ENCODE data around the gene CRCP. TPM values are rescaled to one million over a fixed set of nuclear protein-coding genes. Genes with fewer than 3 reads are reported as not detected.

The CRCP gene
- total RNA-seq, 1 donor from 2014 or later: 26.8 TPM

GRCh38 chr7:66088861-66089838, 25.5 kb upstream of the CRCP start:
- DNase-seq (ENCODE audit: low read depth): no peak
- no peak overlapping the region for H3K27ac Mint-ChIP-seq (ENCODE audit: unreplicated experiment)
- H3K9me3 Mint-ChIP-seq (ENCODE audit: unreplicated experiment): no peaks in the 10 kb centered on the region
- no peaks in the 10 kb centered on the region for H3K36me3 ChIP-seq (ENCODE audit: insufficient read depth, low read length)
- no peaks in the 10 kb centered on the region for H3K79me2 ChIP-seq (ENCODE audit: insufficient read depth, low read length)
- no peaks in the 10 kb centered on the region for H3K4me1 ChIP-seq (ENCODE audit: insufficient read depth, low read length)
- H3K4me2 ChIP-seq (ENCODE audit: low read length): no peak overlapping the region
- H4K20me1 ChIP-seq (ENCODE audit: insufficient read depth, low read length): no peaks in the 10 kb centered on the region
- no peaks in the 10 kb centered on the region for H3K9me3 ChIP-seq (ENCODE audit: insufficient read depth, low read depth, low read length)
- peaks cover 7% of the 10 kb centered on the region for H3K36me3 Mint-ChIP-seq (ENCODE audit: low read depth, unreplicated experiment)
- H3K9ac ChIP-seq (ENCODE audit: low read length): no peak overlapping the region
- no peak overlapping the region for H2AFZ ChIP-seq (ENCODE audit: low read depth, low read length)
- no peaks in the 10 kb centered on the region for H3K4me1 Mint-ChIP-seq (ENCODE audit: low read depth, unreplicated experiment)
- H3K4me3 ChIP-seq (ENCODE audit: insufficient read depth, low read depth, low read length): no peak overlapping the region
- H3K4me3 Mint-ChIP-seq (ENCODE audit: unreplicated experiment): no peak overlapping the region
- FAIRE-seq: no peak
- no peaks in the 10 kb centered on the region for H3K27me3 ChIP-seq (ENCODE audit: insufficient read depth, low read length)
- no peak overlapping the region for H3K27ac ChIP-seq (ENCODE audit: low read depth, low read length)
- no peaks in the 10 kb centered on the region for H3K27me3 Mint-ChIP-seq (ENCODE audit: low read depth, unreplicated experiment)
- no peak for TF ChIP-seq EZH2 (IDR thresholded peaks at IDR 0.05; ENCODE audit: insufficient read depth, low read length)
- TF ChIP-seq, protein P1, sequence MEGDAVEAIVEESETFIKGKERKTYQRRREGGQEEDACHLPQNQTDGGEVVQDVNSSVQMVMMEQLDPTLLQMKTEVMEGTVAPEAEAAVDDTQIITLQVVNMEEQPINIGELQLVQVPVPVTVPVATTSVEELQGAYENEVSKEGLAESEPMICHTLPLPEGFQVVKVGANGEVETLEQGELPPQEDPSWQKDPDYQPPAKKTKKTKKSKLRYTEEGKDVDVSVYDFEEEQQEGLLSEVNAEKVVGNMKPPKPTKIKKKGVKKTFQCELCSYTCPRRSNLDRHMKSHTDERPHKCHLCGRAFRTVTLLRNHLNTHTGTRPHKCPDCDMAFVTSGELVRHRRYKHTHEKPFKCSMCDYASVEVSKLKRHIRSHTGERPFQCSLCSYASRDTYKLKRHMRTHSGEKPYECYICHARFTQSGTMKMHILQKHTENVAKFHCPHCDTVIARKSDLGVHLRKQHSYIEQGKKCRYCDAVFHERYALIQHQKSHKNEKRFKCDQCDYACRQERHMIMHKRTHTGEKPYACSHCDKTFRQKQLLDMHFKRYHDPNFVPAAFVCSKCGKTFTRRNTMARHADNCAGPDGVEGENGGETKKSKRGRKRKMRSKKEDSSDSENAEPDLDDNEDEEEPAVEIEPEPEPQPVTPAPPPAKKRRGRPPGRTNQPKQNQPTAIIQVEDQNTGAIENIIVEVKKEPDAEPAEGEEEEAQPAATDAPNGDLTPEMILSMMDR (IDR thresholded peaks at IDR 0.05; ENCODE audit: insufficient read depth, low read depth, low read length): no peak

- Histone ChIP-seq H3K27me3 (ENCODE audit: insufficient read depth, low read length) (no peaks in the 10 kb centered on the region), H3K9ac (ENCODE audit: low read length) (no peak overlapping the region), H3K79me2 (ENCODE audit: insufficient read depth, low read length) (no peaks in the 10 kb centered on the region), H3K27ac (ENCODE audit: low read depth, low read length) (no peak overlapping the region), H3K9me3 (ENCODE audit: insufficient read depth, low read depth, low read length) (no peaks in the 10 kb centered on the region), H4K20me1 (ENCODE audit: insufficient read depth, low read length) (no peaks in the 10 kb centered on the region), H3K4me1 (ENCODE audit: insufficient read depth, low read length) (no peaks in the 10 kb centered on the region), H2AFZ (ENCODE audit: low read depth, low read length) (no peak overlapping the region), H3K4me3 (ENCODE audit: insufficient read depth, low read depth, low read length) (no peak overlapping the region), H3K36me3 (ENCODE audit: insufficient read depth, low read length) (no peaks in the 10 kb centered on the region), H3K4me2 (ENCODE audit: low read length) (no peak overlapping the region)
- Mint-ChIP-seq H3K9me3 (ENCODE audit: unreplicated experiment) (no peaks in the 10 kb centered on the region), H3K27me3 (ENCODE audit: low read depth, unreplicated experiment) (no peaks in the 10 kb centered on the region), H3K4me3 (ENCODE audit: unreplicated experiment) (no peak overlapping the region), H3K27ac (ENCODE audit: unreplicated experiment) (no peak overlapping the region), H3K4me1 (ENCODE audit: low read depth, unreplicated experiment) (no peaks in the 10 kb centered on the region), H3K36me3 (ENCODE audit: low read depth, unreplicated experiment) (peaks cover 2% of the 10 kb centered on the region)
- TF ChIP-seq, protein P1 (IDR thresholded peaks at IDR 0.05; ENCODE audit: insufficient read depth, low read depth, low read length): no peak
- TF ChIP-seq EZH2 (IDR thresholded peaks at IDR 0.05; ENCODE audit: insufficient read depth, low read length): no peak
- FAIRE-seq: no peak
- DNase-seq (ENCODE audit: low read depth): no peak
Measured at GRCh38 chr7:66092654-66093053, 22.0 kb upstream of the CRCP start.

DNA sequence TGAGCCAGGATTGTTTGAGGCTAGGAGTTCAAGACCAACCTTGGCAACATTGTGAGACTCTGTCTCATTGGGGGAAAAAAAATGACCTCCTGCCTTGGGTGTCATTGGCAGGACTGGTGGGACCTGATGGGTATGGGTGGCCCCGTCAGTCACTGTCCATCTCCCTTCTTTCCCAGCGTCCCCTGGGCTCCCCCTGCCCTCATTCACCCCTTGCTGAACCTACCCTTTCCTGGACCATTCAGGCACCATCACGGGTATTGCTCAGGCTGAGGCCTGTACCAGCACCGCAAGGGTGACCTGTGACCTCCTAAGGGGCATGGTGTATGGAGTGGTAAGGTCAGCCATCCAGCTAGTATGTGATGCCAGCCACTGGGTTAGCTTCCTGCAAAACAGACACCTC, 19.6 kb upstream of the CRCP start:
- Histone ChIP-seq H3K79me2 (ENCODE audit: insufficient read depth, low read length) (no peaks in the 10 kb centered on the region), H3K27me3 (ENCODE audit: insufficient read depth, low read length) (no peaks in the 10 kb centered on the region), H3K4me3 (ENCODE audit: insufficient read depth, low read depth, low read length) (no peak overlapping the region), H3K9ac (ENCODE audit: low read length) (no peak overlapping the region), H3K4me1 (ENCODE audit: insufficient read depth, low read length) (peaks cover 6% of the 10 kb centered on the region), H2AFZ (ENCODE audit: low read depth, low read length) (no peak overlapping the region), H3K4me2 (ENCODE audit: low read length) (no peak overlapping the region), H3K27ac (ENCODE audit: low read depth, low read length) (no peak overlapping the region), H3K9me3 (ENCODE audit: insufficient read depth, low read depth, low read length) (no peaks in the 10 kb centered on the region), H3K36me3 (ENCODE audit: insufficient read depth, low read length) (no peaks in the 10 kb centered on the region), H4K20me1 (ENCODE audit: insufficient read depth, low read length) (no peaks in the 10 kb centered on the region)
- H3K4me1 Mint-ChIP-seq (ENCODE audit: low read depth, unreplicated experiment): peaks cover 5% of the 10 kb centered on the region
- H3K9me3 Mint-ChIP-seq (ENCODE audit: unreplicated experiment): no peaks in the 10 kb centered on the region
- H3K36me3 Mint-ChIP-seq (ENCODE audit: low read depth, unreplicated experiment): peaks cover 2% of the 10 kb centered on the region
- H3K4me3 Mint-ChIP-seq (ENCODE audit: unreplicated experiment): no peak overlapping the region
- no peaks in the 10 kb centered on the region for H3K27me3 Mint-ChIP-seq (ENCODE audit: low read depth, unreplicated experiment)
- no peak for TF ChIP-seq EZH2 (IDR thresholded peaks at IDR 0.05; ENCODE audit: insufficient read depth, low read length)
- TF ChIP-seq, protein P1 (IDR thresholded peaks at IDR 0.05; ENCODE audit: insufficient read depth, low read depth, low read length): no peak
- FAIRE-seq: no peak
- DNase-seq (ENCODE audit: low read depth): no peak
- no peak overlapping the region for H3K27ac Mint-ChIP-seq (ENCODE audit: unreplicated experiment)

All from astrocyte (in vitro differentiated cells and primary cell).